ENCODE results near the gene MMP17.

- no peak for TF ChIP-seq CTCF (IDR thresholded peaks at IDR 0.05; ENCODE audit: extremely low read depth in 1 of 2, insufficient read depth in 1 of 2, low read depth in 1 of 2, low read length in 2 of 2)
- no peak for TF ChIP-seq POLR2A (IDR thresholded peaks at IDR 0.05; ENCODE audit: low read depth, low read length)
- no peak for TF ChIP-seq MAX (IDR thresholded peaks at IDR 0.05; ENCODE audit: insufficient read depth, insufficient read length)
- TF ChIP-seq EZH2 (IDR thresholded peaks at IDR 0.05; ENCODE audit: borderline replicate concordance, low read depth, low read length, severe bottlenecking) = no peak
- TF ChIP-seq POLR2AphosphoS5 (IDR thresholded peaks at IDR 0.05; ENCODE audit: insufficient read depth, low read depth, low read length) = no peak
- TF ChIP-seq FOS (IDR thresholded peaks at IDR 0.05; ENCODE audit: borderline replicate concordance, insufficient read depth, low read length) = no peak
- no peak for TF ChIP-seq MYC (IDR thresholded peaks at IDR 0.05; ENCODE audit: low read depth, low read length)
- no peak for TF ChIP-seq JUN (IDR thresholded peaks at IDR 0.05; ENCODE audit: borderline replicate concordance, insufficient read depth, insufficient read length, low read depth)
These were observed 36.3 kb downstream of the MMP17 start for GRCh38 chr12:131864469-131864868.
